Right lung (tissue), 5 donors: ENCODE measurements around the gene SPATA6. TPM values are rescaled to one million over a fixed set of nuclear protein-coding genes. Genes with fewer than 3 reads are reported as not detected.

Experiments
- DNase-seq, 2 donors: peaks; one replicate each; pipeline ENCODE4 v3.0.0-alpha.2; 2013
- polyA plus RNA-seq, 5 donors: library from polyadenylated mRNA; unstranded; fragments of 120-200 nt; gene quantifications; one replicate each; pipeline versions ENCODE4 v1.2.1 to v1.2.3, GENCODE V29; 2013; ENCODE audit warnings: inconsistent platforms in 1 of 5, low replicate concordance in 1 of 5; ENCODE audit not compliant: insufficient read length in 5 of 5, insufficient read depth in 1 of 5

SPATA6 gene
- polyA plus RNA-seq, 5 donors: 22.6 to 36.2 (median 33.2) TPM

- DNase-seq: no peak
Measured at GRCh38 chr1:48261881-48262400, 210.1 kb downstream of the SPATA6 start.

- no peak for DNase-seq
Measured at GRCh38 chr1:48258106-48258505, 213.9 kb downstream of the SPATA6 start.

- no peak for DNase-seq
Measured at GRCh38 chr1:48254254-48254653, 217.8 kb downstream of the SPATA6 start.

- DNase-seq: no peak
Measured at GRCh38 chr1:48251821-48252220, 220.2 kb downstream of the SPATA6 start.

GRCh38 chr1:48251323-48251722 is 220.7 kb downstream of the SPATA6 start:
- DNase-seq: no peak

GRCh38 chr1:48250572-48250971 is 221.4 kb downstream of the SPATA6 start:
- no peak for DNase-seq

- DNase-seq: no peak
Measured at GRCh38 chr1:48249868-48250267, 222.1 kb downstream of the SPATA6 start.

- no peak for DNase-seq
Measured at GRCh38 chr1:48248356-48248755, 223.6 kb downstream of the SPATA6 start.

GRCh38 chr1:48246727-48247126 is 225.3 kb downstream of the SPATA6 start:
- DNase-seq: no peak

Other genes with a start within 250 kb of the SPATA6 start
- 1 to 10 TPM; 3.5 to 6.7 (median 6.0) TPM for gene SLC5A9, start 249.5 kb downstream of the SPATA6 start, polyA plus RNA-seq